GM18508 (cell line): ENCODE data around the gene LRRC4C.

Experiments
- ATAC-seq: cut with Tn5 transposase; IDR thresholded peaks from one replicate; pipeline ENCODE4 v1.9.1; 2021; ENCODE audit warnings: moderate number of reproducible peaks; ENCODE audit not compliant: insufficient read depth, unreplicated experiment

Gene LRRC4C

GRCh38 chr11:41281131-41281742 lies 178.2 kb downstream of the LRRC4C start:
- ATAC-seq: no peak

- no peak for ATAC-seq
These were observed 184.6 kb downstream of the LRRC4C start for GRCh38 chr11:41274831-41275230.

- ATAC-seq: no peak
These were observed 185.5 kb downstream of the LRRC4C start for GRCh38 chr11:41273908-41274307.

- no peak for ATAC-seq
These were observed 192.0 kb downstream of the LRRC4C start for GRCh38 chr11:41267451-41267850.

- no peak for ATAC-seq
These were observed 203.4 kb downstream of the LRRC4C start for GRCh38 chr11:41256041-41256440.

- ATAC-seq: no peak
These were observed 204.5 kb downstream of the LRRC4C start for GRCh38 chr11:41254966-41255365.

GRCh38 chr11:41250408-41250935 lies 209.0 kb downstream of the LRRC4C start:
- no peak for ATAC-seq

- ATAC-seq: no peak
These were observed 211.8 kb downstream of the LRRC4C start for GRCh38 chr11:41247621-41248020.

GRCh38 chr11:41246399-41246745 lies 213.1 kb downstream of the LRRC4C start:
- ATAC-seq: no peak

- ATAC-seq: no peak
These were observed 213.6 kb downstream of the LRRC4C start for GRCh38 chr11:41245704-41246398.

- no peak for ATAC-seq
These were observed 214.3 kb downstream of the LRRC4C start for GRCh38 chr11:41245184-41245583.

- ATAC-seq: no peak
These were observed 222.1 kb downstream of the LRRC4C start for GRCh38 chr11:41237382-41237781.

- ATAC-seq: no peak
These were observed 223.8 kb downstream of the LRRC4C start for GRCh38 chr11:41235668-41236067.

- no peak for ATAC-seq
These were observed 233.4 kb downstream of the LRRC4C start for GRCh38 chr11:41225856-41226633.

GRCh38 chr11:41222236-41222635 lies 237.2 kb downstream of the LRRC4C start:
- no peak for ATAC-seq

- no peak for ATAC-seq
These were observed 253.1 kb downstream of the LRRC4C start for GRCh38 chr11:41206388-41206787.

- ATAC-seq: no peak
These were observed 258.3 kb downstream of the LRRC4C start for GRCh38 chr11:41201156-41201555.

GRCh38 chr11:41190437-41191082 lies 268.9 kb downstream of the LRRC4C start:
- no peak for ATAC-seq

GRCh38 chr11:41189701-41190436 lies 269.6 kb downstream of the LRRC4C start:
- ATAC-seq: no peak

- no peak for ATAC-seq
These were observed 281.7 kb downstream of the LRRC4C start for GRCh38 chr11:41177791-41178190.
